RWPE2 (cell line): ENCODE data around the gene TSPAN5.

Experiments used
- ATAC-seq: fragments of 200-7000 bp; cut with Tn5 transposase; 3 replicates; pipeline ENCODE4 v1.9.1; 2021; ENCODE audit warnings: low read depth
- DNase-seq: peaks from one replicate; pipeline ENCODE4 v3.0.0-alpha.2; 2020; ENCODE audit warnings: low spot score
- H3K27ac ChIP-seq: fragments of 450-650 bp; 2 replicates; pipeline ENCODE4 v1.5.1; 2017; ENCODE audit warnings: mild to moderate bottlenecking; ENCODE audit not compliant: poor library complexity, severe bottlenecking
- H3K27me3 ChIP-seq: fragments of 250-450 bp; sonication (Bioruptor Pico); 2 replicates; pipeline ENCODE4 v1.5.1; 2021; ENCODE audit warnings: mild to moderate bottlenecking, moderate library complexity; ENCODE audit not compliant: insufficient read depth, poor library complexity, severe bottlenecking
- H3K36me3 ChIP-seq: fragments of 250-450 bp; sonication (Bioruptor Pico); 2 replicates; pipeline ENCODE4 v1.5.1; 2020; ENCODE audit warnings: low read depth, mild to moderate bottlenecking, moderate library complexity
- H3K4me1 ChIP-seq: fragments of 250-450 bp; sonication (Bioruptor Pico); 2 replicates; pipeline ENCODE4 v1.5.1; 2021; ENCODE audit warnings: mild to moderate bottlenecking, moderate library complexity; ENCODE audit not compliant: insufficient read depth, poor library complexity, severe bottlenecking
- H3K4me3 ChIP-seq: fragments of 250-450 bp; sonication (Bioruptor Pico); 2 replicates; pipeline ENCODE4 v1.5.1; 2021; ENCODE audit warnings: mild to moderate bottlenecking, moderate library complexity; ENCODE audit not compliant: severe bottlenecking
- H3K9me3 ChIP-seq: fragments of 250-450 bp; sonication (Bioruptor Pico); 2 replicates; pipeline ENCODE4 v1.5.1; 2021; ENCODE audit warnings: mild to moderate bottlenecking, moderate library complexity; ENCODE audit not compliant: severe bottlenecking
- CTCF ChIP-seq: fragments of 450-650 bp; IDR thresholded peaks from one replicate; pipeline ENCODE4 v1.5.1; 2017; ENCODE audit warnings: mild to moderate bottlenecking, moderate library complexity; ENCODE audit not compliant: poor library complexity, severe bottlenecking

TSPAN5 gene

GRCh38 chr4:98566361-98567008 lies 91.9 kb downstream of the TSPAN5 start:
- TF ChIP-seq CTCF = no peak
- Histone ChIP-seq H3K4me3 (no peak overlapping the region), H3K27me3 (no peaks in the 10 kb centered on the region), H3K9me3 (no peaks in the 10 kb centered on the region), H3K27ac (no peak overlapping the region), H3K4me1 (peaks cover 11% of the 10 kb centered on the region), H3K36me3 (peaks cover 10% of the 10 kb centered on the region; the same call in 1 of the 2 replicates)
- ATAC-seq = no peak
- no peak for DNase-seq

GRCh38 chr4:98565681-98566301 lies 92.6 kb downstream of the TSPAN5 start:
- ATAC-seq = no peak
- H3K27me3 ChIP-seq = no peaks in the 10 kb centered on the region
- H3K4me1 ChIP-seq = peaks cover 11% of the 10 kb centered on the region
- TF ChIP-seq CTCF = no peak
- no peaks in the 10 kb centered on the region for H3K9me3 ChIP-seq
- no peak overlapping the region for H3K27ac ChIP-seq
- peaks cover 10% of the 10 kb centered on the region; the same call in 1 of the 2 replicates for H3K36me3 ChIP-seq
- H3K4me3 ChIP-seq = no peak overlapping the region
- DNase-seq = no peak

- TF ChIP-seq CTCF = no peak
- H3K27ac ChIP-seq = no peak overlapping the region
These were observed 93.6 kb downstream of the TSPAN5 start for GRCh38 chr4:98564852-98565251.

GRCh38 chr4:98560321-98560720 lies 98.1 kb downstream of the TSPAN5 start:
- Histone ChIP-seq H3K27ac (no peak overlapping the region), H3K36me3 (0 out of 2 replicates have a peak, but pooled peaks cover 3% of the 10 kb centered on the region), H3K4me1 (peaks cover 27% of the 10 kb centered on the region), H3K27me3 (no peaks in the 10 kb centered on the region), H3K4me3 (no peak overlapping the region), H3K9me3 (no peaks in the 10 kb centered on the region)
- TF ChIP-seq CTCF = no peak
- DNase-seq (no peak), ATAC-seq (no peak)

More at GRCh38 chr4:98564852-98565251, 93.6 kb downstream of the TSPAN5 start:
- Histone ChIP-seq H3K27me3 (no peaks in the 10 kb centered on the region), H3K4me1 (peaks cover 11% of the 10 kb centered on the region), H3K9me3 (no peaks in the 10 kb centered on the region), H3K36me3 (peaks cover 10% of the 10 kb centered on the region; the same call in 1 of the 2 replicates), H3K4me3 (no peak overlapping the region)
- ATAC-seq (no peak), DNase-seq (no peak)
